Measurements from ENCODE around the gene MYH6. TPM values are rescaled to one million over a fixed set of nuclear protein-coding genes. Genes with fewer than 3 reads are reported as not detected.

The MYH6 gene
- total and polyA plus RNA-seq, 7 donors, result 44.1 to 532 (median 138) TPM

DNA sequence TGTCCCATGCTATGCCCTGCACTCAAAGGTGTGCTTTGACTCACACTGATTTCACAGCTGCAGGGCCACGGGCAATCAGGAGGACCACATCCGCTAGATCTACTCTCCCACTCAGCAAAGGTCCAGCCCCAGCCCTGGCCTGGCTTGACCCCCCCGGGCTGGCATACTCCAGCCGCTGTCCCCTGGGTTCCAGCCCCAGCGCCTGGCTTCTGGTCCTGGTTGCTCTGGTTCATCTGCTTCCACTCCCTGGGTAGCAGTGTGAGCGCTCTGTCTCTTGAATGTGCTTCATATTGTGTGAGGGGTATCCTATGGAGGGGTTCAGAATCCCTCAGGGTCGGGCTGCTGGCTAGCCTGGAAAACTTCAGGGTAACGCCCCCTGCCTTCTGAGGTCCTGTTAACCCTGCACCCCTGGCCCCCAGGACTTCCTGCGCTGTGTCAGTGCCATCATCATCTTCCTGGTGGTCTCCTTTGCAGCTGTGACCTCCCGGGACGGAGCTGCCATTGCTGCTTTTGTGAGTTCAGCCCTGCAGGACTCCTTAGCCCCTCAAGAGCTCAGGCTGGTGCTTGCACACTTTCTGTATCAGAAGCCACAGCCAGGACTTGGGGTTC, 29.4 kb downstream of the MYH6 start:
- Histone ChIP-seq H3K27ac (no peak overlapping the region), H3K36me3 (ENCODE audit: insufficient read depth in 1 of 2, low read depth in 1 of 2) (peaks cover 0 to 30% of the 10 kb centered on the region in 2 donors), H3K4me1 (no peaks in the 10 kb centered on the region), H3K9me3 (no peaks in the 10 kb centered on the region), H3K4me3 (no peak overlapping the region), H3K27me3 (ENCODE audit: insufficient read depth in 3 of 3, low read length in 2 of 3) (peaks cover 0 to 5% (median 0%) of the 10 kb centered on the region in 3 donors)
- no peak for TF ChIP-seq CTCF (IDR thresholded peaks at IDR 0.05)
- DNase-seq (no peak), ATAC-seq (peak in 3 of 4 donors; percentile 4 to 16 (median 4))
- intact Hi-C loops (cut with DNase I), result loop anchor here in 1 of 2 donors (2.0 to 5.0 kb wide), 2 partner anchors 51 to 114 kb away; no protein-coding TSS in a partner anchor
- WGBS, 3 donors, result 66 to 74% (median 72%) methylated on average over 11 of the region's 11 CpGs

DNA sequence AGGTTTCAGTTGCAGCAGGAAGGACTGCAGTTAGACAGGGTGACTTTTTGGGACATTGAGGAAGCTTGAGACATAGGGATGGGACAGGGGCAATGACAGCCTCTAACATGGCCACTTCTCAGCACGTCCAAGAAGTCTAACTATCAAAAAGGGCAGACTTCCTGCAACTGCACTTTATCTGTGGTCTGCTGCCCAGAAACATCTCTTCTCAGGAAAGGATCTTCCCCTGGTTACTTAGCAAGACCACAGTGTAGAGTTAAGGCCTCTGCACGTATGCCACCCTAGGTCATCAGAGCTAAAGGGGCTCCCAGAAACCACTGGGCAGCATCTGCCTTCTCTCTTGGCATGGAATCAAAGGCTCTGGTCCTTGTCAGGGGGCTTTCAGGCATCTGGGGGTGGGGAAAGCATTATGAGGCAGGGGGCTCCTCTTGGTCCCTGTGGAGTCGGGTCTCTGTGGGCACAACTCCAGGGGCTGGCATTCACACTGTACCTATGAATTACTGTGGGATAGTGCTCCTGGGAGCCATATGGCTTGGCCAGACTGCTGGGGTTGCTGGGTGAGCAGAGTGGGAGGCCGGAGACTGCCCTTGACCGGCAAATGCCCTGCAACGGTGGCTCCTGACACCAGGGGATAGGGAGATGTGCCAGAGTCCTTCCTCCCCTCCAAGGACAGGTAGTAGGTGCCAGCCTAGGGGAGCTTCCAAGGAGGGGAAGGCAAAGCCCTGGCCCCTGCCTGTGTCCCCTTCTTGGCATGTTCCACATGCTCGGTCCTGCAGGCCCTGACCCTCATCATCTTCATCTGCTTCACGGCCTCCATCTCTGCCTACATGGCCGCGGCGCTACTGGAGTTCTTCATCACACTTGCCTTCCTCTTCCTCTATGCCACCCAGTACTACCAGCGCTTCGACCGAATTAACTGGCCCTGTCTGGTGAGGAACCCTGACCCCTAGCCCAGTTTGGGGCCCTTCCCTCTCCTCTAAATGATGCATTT, 30.2 kb downstream of the MYH6 start:
- no peak for TF ChIP-seq CTCF (IDR thresholded peaks at IDR 0.05)
- peaks cover 0 to 5% (median 0%) of the 10 kb centered on the region in 3 donors for H3K27me3 ChIP-seq (ENCODE audit: insufficient read depth in 3 of 3, low read length in 2 of 3)
- intact Hi-C loops (cut with DNase I), result loop anchor here in 1 of 2 donors (2.0 to 5.0 kb wide), 2 partner anchors 51 to 113 kb away; no protein-coding TSS in a partner anchor
- WGBS, 3 donors, result 73 to 80% (median 80%) methylated on average over 14 of the region's 14 CpGs
- no peaks in the 10 kb centered on the region for H3K4me1 ChIP-seq
- peaks cover 0 to 23% of the 10 kb centered on the region in 2 donors for H3K36me3 ChIP-seq (ENCODE audit: insufficient read depth in 1 of 2, low read depth in 1 of 2)
- H3K4me3 ChIP-seq, result no peak overlapping the region
- no peaks in the 10 kb centered on the region for H3K9me3 ChIP-seq
- ATAC-seq (peak in 3 of 4 donors; percentile 10), DNase-seq (no peak)
- H3K27ac ChIP-seq, result no peak overlapping the region

GRCh38 chr14:23377198-23377550, 30.9 kb downstream of the MYH6 start:
- Histone ChIP-seq H3K27me3 (ENCODE audit: insufficient read depth in 3 of 3, low read length in 2 of 3) (peaks cover 0 to 5% (median 0%) of the 10 kb centered on the region in 3 donors), H3K4me3 (no peak overlapping the region), H3K36me3 (ENCODE audit: insufficient read depth in 1 of 2, low read depth in 1 of 2) (peaks cover 0 to 16% of the 10 kb centered on the region in 2 donors), H3K9me3 (no peaks in the 10 kb centered on the region), H3K4me1 (no peaks in the 10 kb centered on the region), H3K27ac (no peak overlapping the region)
- WGBS, 3 donors, result 38 to 51% (median 44%) methylated on average over 11 of the region's 11 CpGs
- peak in 3 of 4 donors; percentile 2 to 5 (median 2) for ATAC-seq
- intact Hi-C loops (cut with DNase I), result loop anchor here in 1 of 2 donors (5.0 kb wide), 1 partner anchor 50 kb away; no protein-coding TSS in a partner anchor
- DNase-seq, result no peak
- no peak for TF ChIP-seq CTCF (IDR thresholded peaks at IDR 0.05)

DNA sequence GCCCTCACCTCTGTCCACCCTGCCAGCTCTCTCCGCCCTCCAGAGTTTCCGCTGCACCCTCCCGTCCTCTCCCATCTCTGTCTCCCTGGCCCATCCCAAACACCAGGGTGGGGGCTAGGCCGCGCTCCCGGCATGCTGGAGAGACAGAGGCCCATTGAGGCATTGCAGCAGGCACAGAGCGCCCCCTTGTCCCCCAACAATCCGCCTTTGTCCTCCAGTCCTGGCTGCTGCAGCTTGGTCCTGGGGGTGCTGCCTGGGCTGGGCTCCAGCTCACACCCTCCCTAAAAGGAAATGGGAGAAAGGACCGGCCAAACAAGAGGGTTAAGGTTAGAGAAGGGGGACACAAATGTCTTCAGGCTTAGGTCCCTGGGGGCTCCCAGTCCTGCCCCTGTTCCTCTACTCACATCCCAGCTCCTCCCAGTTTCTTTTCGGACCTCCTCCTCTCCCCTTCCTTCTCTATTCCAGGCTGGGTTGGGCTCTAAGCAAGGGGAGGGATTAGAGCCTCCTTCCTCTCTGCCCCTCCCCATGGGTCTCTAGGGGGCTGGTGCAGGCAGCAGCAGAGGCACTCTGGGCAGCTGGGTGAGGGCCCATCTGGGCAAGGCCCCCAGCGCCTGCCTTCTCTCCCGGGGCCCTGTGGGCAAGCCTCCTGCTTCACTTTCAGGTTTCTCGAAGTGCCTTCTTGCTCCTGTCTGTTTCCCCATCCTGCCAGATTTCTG, 31.4 kb downstream of the MYH6 start, which contains the start of gene CMTM5:
Gene CMTM5, plus strand, starts transcription at position 565 of the 716 bp plus-strand sequence. CDS start 206 bp downstream, outside the sequence.
- Histone ChIP-seq H3K4me3 (no peak within 1 kb of the TSS), H3K4me1 (no peaks in the 10 kb centered on the region), H3K36me3 (ENCODE audit: insufficient read depth in 1 of 2, low read depth in 1 of 2) (peaks cover 0 to 12% of the 10 kb centered on the region in 2 donors), H3K27me3 (ENCODE audit: insufficient read depth in 3 of 3, low read length in 2 of 3) (peaks cover 0 to 5% (median 0%) of the 10 kb centered on the region in 3 donors), H3K9me3 (no peaks in the 10 kb centered on the region), H3K27ac (no peak within 1 kb of the TSS)
- intact Hi-C loops (cut with DNase I), result loop anchor here in 1 of 2 donors (5.0 kb wide), 1 partner anchor 49 kb away; no protein-coding TSS in a partner anchor
- peak in 2 of 4 donors; percentile 5 to 8 for ATAC-seq
- no peak for TF ChIP-seq CTCF (IDR thresholded peaks at IDR 0.05)
- no peak for DNase-seq
- WGBS, 3 donors, result 38 to 41% (median 39%) methylated on average over 12 to 13 of the region's 13 CpGs
